Measurements from ENCODE around the gene DDIT3.
"Not testable (repeated sequence)": the region's sequence is repeated elsewhere in the genome, so short reads cannot be mapped to it uniquely, and the experiment has no call there.

Gene DDIT3

GRCh38 chr12:57520053-57520818 lies at the start of gene DDIT3:
Gene DDIT3, minus strand, starts transcription at chr12:57520514. Its CDS starts 3,108 bp downstream, at chr12:57517406.
- DNase-seq, result peak; percentile 99

DNA sequence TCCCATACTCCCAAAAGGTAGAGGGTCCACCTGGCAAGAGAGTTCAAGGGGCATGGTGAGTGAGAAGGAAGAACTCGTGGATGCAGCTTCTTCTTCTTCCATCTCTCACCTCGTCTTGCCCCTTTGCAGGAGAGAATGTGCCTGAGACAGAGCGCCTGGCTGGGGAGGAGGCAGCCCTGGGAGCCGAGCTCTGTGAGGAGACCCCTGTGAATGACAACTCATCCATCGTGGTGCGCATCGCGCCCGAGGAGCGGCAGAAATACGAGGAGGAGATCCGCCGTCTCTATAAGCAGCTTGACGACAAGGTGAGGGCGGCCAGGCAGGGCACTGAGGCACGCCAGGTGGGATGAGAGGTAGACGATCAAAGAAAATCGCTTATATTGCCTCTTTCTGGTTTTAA lies 49.5 kb upstream of the DDIT3 start:
- DNase-seq, result no peak

GRCh38 chr12:57568838-57569237 lies 48.5 kb upstream of the DDIT3 start:
- no peak for DNase-seq

DNA sequence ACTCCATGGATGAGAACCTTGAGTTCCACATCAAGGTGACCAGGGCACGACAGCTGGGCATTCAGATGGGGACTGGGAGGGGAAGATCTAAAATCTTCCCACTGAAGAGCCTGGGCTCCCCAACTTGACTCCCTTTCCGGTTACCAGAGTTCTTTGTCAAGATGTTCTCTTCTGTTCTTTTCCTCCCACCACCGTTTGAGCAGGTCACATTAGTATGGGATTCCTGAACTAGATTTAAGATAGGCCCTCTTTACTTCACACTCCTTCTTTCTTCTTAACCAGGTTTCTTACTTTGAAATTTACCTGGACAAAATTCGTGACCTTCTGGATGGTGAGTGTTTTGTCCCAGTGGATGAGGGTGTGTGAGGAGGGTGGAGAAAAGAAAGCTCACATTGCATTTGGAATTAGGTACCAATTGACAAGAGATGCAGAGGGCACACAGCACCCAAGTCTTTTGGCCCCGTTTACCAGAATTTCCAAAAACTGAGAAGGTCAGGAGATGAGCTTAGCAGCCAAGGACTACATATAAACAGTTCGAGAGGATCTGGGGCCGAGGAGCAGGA lies 43.9 kb upstream of the DDIT3 start:
- no peak for DNase-seq

DNA sequence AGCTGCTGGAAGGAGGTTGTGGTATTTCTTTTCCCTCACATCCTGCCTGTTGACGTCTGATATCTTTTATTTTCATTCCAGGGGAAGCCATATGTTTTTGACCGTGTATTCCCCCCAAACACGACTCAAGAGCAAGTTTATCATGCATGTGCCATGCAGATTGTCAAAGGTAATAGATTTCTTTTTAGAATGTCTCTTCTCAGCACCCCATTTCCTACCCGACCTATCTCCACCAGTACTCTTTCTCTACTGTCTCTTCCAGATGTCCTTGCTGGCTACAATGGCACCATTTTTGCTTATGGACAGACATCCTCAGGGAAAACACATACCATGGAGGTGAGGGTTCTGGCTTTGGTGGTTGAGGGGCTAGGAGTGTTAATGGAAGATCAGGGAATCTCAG lies 43.0 kb upstream of the DDIT3 start:
- no peak for DNase-seq

- DNase-seq, result not testable (repeated sequence)
These were observed 40.8 kb upstream of the DDIT3 start for GRCh38 chr12:57561117-57561516.

GRCh38 chr12:57560516-57560915 lies 40.2 kb upstream of the DDIT3 start:
- no peak for DNase-seq

- no peak for DNase-seq
These were observed 38.5 kb upstream of the DDIT3 start for GRCh38 chr12:57558864-57559263.

- DNase-seq, result no peak
These were observed 34.6 kb upstream of the DDIT3 start for GRCh38 chr12:57554897-57555296.

GRCh38 chr12:57554453-57554852 lies 34.1 kb upstream of the DDIT3 start:
- DNase-seq, result no peak

DNA sequence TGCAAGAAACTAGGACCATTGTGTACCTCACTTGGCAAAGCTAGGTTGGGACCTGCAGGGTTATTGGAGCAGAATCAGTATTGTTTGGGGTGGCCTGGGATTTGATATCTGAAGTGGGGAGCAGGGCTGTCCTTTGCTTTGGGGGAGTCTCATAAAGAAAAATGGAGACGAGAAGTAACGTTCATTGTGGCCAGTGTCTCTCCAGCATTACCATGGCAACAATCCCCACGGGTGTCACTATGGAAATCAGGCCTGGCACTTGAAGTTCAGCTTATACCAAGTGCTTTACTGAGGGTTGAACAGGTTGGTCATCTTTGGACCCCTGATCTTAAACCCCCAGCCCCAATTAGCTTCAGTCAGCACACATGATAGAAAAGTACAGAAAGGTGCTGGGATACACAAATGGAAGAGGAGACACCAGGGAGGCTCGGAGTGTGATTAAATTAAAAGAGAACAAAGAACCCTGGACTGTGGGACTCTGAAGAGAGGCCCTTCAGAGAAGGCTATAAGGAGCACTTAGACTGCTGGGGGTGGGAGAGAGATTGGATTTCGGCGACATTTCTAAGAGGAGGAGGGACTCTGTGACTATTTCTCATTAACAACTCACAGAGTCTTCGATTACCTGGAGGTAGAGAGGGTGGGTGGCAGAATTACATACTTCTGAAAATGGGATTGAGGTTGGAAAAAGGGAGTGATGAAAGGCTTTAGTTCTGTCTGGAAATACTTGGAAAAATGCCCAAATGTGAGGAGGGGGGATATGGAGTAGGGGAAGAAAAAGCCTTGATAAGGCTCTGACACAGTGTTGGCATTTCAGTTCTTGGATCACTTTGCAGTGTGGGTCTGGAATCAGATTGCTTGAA lies 33.3 kb upstream of the DDIT3 start:
- no peak for DNase-seq

- DNase-seq, result no peak
These were observed 32.6 kb upstream of the DDIT3 start for GRCh38 chr12:57552835-57553313.

DNA sequence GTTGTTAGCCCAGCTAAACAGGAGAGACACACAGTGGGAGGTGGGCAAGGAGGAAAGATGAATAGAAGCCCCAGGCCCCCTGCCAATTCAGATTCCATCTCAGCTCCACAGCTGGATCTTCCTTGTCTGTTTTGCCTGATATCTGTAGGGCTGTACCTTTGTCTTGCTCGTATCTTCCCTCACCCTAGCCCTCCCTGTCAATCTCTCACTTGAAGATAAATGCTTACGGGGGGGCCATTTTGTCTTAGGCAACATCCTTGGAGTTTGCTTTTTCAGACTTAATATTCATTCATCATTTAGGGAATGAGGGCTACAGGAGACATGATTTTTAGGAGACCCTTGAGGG lies 32.0 kb upstream of the DDIT3 start:
- DNase-seq, result no peak

DNA sequence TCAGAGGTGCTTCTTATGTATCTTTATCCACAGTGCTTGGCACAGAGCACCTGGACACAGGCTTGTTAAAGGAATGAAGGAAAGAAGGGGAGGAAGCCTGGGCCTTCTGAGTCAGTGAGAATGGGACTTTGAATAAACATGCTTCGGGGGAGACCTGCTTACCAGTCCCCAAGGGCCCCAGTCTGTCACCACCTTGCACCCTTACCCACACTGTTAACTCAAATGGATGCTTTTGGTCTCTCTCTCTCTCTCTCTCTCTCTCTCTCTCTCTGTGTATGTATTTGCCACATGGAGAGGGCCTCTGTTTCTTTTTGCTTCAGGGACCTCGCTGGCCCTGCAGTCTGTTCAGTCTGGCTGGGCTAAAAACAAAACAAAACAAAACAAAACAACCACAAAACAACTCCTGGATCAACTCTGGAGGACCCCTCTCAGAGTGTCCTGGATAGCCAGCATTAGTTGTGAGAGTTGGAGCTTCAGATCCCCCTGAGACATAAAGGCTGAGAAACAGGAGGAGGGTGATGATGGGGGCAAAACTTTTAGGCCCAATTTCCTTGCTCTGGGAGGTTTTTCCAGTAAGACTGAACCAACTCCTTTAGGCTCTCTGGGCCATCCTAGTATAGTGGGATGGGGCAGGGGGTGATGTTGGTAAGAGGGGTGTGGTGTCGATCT lies 31.5 kb upstream of the DDIT3 start:
- DNase-seq, result no peak

DNA sequence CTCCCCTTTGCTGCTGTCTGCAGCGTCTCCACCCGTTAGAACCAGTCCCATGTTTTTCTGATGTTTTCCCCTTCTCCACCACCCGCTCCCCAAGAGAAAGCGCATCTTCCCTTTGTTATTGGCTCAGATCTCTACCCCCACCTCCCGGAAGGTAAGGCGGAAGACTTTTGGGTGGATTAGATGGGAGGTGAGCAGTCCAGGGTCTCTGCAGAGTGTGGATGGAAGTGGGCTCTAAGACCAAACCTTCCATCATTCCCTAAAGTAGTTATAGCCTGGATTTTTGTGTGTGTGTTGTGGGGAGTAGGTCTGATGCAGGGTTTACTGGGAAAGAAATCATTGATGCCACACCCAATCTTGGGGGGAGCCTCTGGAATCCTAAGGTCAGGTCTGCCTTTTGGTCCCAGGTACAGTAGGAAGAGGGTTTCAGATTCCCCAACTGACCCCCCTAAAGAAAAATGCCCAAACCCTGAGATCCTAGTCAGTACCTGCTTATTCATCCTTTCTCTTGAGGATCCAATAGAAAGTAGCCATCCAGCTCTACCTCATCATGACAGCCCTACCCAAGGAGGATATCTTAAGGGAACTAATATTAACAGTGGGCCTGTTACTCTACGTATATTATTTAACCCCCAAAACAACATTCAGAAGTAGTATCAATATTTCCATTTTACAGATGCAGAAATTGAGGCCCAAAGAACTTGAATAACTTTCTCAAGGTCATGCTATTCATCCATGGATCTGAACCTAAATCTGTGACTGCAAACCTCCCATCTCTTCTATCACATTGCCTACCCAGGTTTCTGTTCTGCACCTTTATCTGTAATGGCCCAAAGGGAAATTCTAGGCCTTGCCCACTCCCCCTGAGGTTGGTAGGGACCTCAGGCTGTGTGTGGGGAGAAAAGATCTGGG lies 30.6 kb upstream of the DDIT3 start:
- DNase-seq, result no peak

GRCh38 chr12:57549909-57550640 lies 29.8 kb upstream of the DDIT3 start, which contains the start of gene KIF5A:
Gene KIF5A, plus strand, starts transcription at chr12:57550044. Its CDS starts 228 bp downstream, at chr12:57550272.
- peak; percentile 61 for DNase-seq

- DNase-seq, result no peak
These were observed 29.0 kb upstream of the DDIT3 start for GRCh38 chr12:57549203-57549908.

DNA sequence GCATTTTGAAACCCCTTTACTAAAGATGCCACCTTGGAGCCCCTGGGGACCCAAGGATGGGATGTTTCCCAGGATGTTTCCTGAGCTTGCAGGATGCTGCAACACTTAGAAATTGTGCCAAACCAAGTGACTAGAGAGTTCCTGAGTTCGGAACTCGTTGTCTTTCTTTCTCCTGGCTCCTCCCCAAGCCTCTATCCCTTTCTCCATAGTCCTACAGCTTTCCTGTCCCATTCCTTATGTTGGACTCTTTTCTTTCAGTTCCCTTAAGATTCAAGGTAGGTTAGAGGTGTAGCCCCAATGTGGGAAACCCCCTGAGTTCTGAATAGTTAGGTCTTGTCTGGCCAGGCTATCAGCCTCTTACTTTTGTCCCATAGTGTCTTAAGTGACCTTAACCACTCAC lies 28.2 kb upstream of the DDIT3 start:
- no peak for DNase-seq

- DNase-seq, result no peak
These were observed 27.6 kb upstream of the DDIT3 start for GRCh38 chr12:57548013-57548315.

GRCh38 chr12:57547288-57548012 lies 27.1 kb upstream of the DDIT3 start:
- DNase-seq, result no peak
